Hematopoietic multipotent progenitor cell treated with erythropoietin and hydrocortisone succinate and interleukin-3 and kit ligand, for 4 days (in vitro differentiated cells): ENCODE measurements around the gene UPF1.
A peak's percentile ranks its signal among the peaks of the same experiment; 100 is the strongest.

Experiments used
- DNase-seq: peaks from one replicate; pipeline ENCODE4 v3.0.0-alpha.2; 2015

The UPF1 gene

GRCh38 chr19:18831524-18832305, at the start of gene UPF1:
Gene UPF1 (plus strand): TSS chr19:18831959. CDS start chr19:18832210, 251 bp downstream.
- peak; percentile 98 for DNase-seq

GRCh38 chr19:18782559-18783225, 49.1 kb upstream of the UPF1 start:
- no peak for DNase-seq

- DNase-seq = no peak
Measured at GRCh38 chr19:18783958-18784785, 47.6 kb upstream of the UPF1 start.

GRCh38 chr19:18784786-18785120, 47.0 kb upstream of the UPF1 start:
- no peak for DNase-seq

- DNase-seq = peak; percentile 92
Measured at GRCh38 chr19:18785179-18786124, 46.3 kb upstream of the UPF1 start.

GRCh38 chr19:18788529-18789421, 43.0 kb upstream of the UPF1 start:
- DNase-seq = peak; percentile 26

- no peak for DNase-seq
Measured at GRCh38 chr19:18789422-18789869, 42.3 kb upstream of the UPF1 start.

GRCh38 chr19:18789883-18790565, 41.7 kb upstream of the UPF1 start:
- peak; percentile 57 for DNase-seq

- DNase-seq = no peak
Measured at GRCh38 chr19:18790566-18791314, 41.0 kb upstream of the UPF1 start, which contains the start of gene COMP. Gene COMP (minus strand): TSS chr19:18791305. CDS start chr19:18791269, 36 bp downstream.

- no peak for DNase-seq
Measured at GRCh38 chr19:18791315-18791678, 40.5 kb upstream of the UPF1 start.

GRCh38 chr19:18792661-18793060, 39.1 kb upstream of the UPF1 start:
- no peak for DNase-seq

GRCh38 chr19:18793144-18794028, 38.4 kb upstream of the UPF1 start:
- no peak for DNase-seq

GRCh38 chr19:18794029-18794313, 37.8 kb upstream of the UPF1 start:
- no peak for DNase-seq

GRCh38 chr19:18794692-18795091, 37.1 kb upstream of the UPF1 start:
- DNase-seq = no peak

- peak; percentile 26 for DNase-seq
Measured at GRCh38 chr19:18795540-18795939, 36.2 kb upstream of the UPF1 start.

- no peak for DNase-seq
Measured at GRCh38 chr19:18796239-18796638, 35.5 kb upstream of the UPF1 start.

GRCh38 chr19:18798384-18799352, 33.1 kb upstream of the UPF1 start:
- no peak for DNase-seq
